Measurements from ENCODE around the gene MDC1.

The MDC1 gene

GRCh38 chr6:30705620-30706019 is 11.5 kb downstream of the MDC1 start:
- no peak for DNase-seq (ENCODE audit: low read depth in 1 of 2, low spot score in 1 of 2)

- DNase-seq (ENCODE audit: low read depth in 1 of 2, low spot score in 1 of 2): no peak
These were observed 13.3 kb downstream of the MDC1 start for GRCh38 chr6:30703821-30704220.

- no peak for DNase-seq (ENCODE audit: low read depth in 1 of 2, low spot score in 1 of 2)
These were observed 14.1 kb downstream of the MDC1 start for GRCh38 chr6:30703011-30703410.

- no peak for DNase-seq (ENCODE audit: low read depth in 1 of 2, low spot score in 1 of 2)
These were observed 16.7 kb downstream of the MDC1 start for GRCh38 chr6:30700340-30700739.

DNA sequence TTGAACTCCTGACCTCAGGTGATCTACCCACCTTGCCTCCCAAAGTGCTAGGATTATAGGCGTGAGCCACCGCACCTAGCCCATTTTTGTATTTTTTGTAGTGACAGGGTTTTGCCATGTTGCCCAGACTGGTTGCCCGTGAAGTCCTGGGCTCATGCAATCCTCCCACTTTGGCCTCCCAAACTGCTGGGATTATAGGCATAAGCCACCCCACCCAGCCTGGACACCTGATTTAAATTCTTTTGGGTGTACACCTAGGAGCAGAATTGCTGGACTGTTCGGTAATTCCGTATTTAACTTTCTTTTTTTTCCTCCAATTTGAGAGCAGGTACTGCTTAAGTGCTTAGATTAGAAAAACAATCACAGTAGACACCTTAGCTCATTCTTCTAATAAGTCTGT is 20.6 kb downstream of the MDC1 start:
- no peak for DNase-seq (ENCODE audit: low read depth in 1 of 2, low spot score in 1 of 2)

GRCh38 chr6:30691208-30691847 is 25.8 kb downstream of the MDC1 start:
- no peak for DNase-seq (ENCODE audit: low read depth in 1 of 2, low spot score in 1 of 2)

- DNase-seq (ENCODE audit: low read depth in 1 of 2, low spot score in 1 of 2): peak; percentile 41 to 68
These were observed 26.5 kb downstream of the MDC1 start, which contains the start of gene NRM for GRCh38 chr6:30690403-30691207. TSS of gene NRM (minus strand) at chr6:30690984. CDS start at chr6:30690974, 10 bp downstream.

DNA sequence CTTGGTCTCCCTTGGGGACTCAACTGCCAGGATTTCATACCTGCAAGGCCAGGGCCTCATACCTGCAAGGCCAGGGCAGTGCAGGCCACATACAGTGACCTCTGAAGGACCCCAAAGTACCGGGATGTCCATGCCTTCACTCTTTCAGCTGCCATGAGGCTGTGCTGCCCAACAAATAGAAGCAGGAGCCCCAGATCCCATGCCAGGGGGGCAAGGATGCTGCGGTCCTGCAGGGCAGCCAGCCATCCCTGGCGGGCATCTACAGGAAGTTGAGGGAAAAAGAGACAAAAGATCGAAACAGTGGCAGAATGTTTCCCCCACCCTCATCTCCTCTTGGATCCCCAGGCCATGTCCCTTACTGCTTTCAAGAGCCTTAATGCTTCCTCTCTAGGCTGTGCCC is 27.1 kb downstream of the MDC1 start:
- DNase-seq (ENCODE audit: low read depth in 1 of 2, low spot score in 1 of 2): no peak

- DNase-seq (ENCODE audit: low read depth in 1 of 2, low spot score in 1 of 2): no peak
These were observed 27.8 kb downstream of the MDC1 start for GRCh38 chr6:30689022-30689865.

GRCh38 chr6:30688569-30688968 is 28.5 kb downstream of the MDC1 start:
- no peak for DNase-seq (ENCODE audit: low read depth in 1 of 2, low spot score in 1 of 2)

- no peak for DNase-seq (ENCODE audit: low read depth in 1 of 2, low spot score in 1 of 2)
These were observed 29.2 kb downstream of the MDC1 start for GRCh38 chr6:30687659-30688431.

- peak; percentile 42 to 66 for DNase-seq (ENCODE audit: low read depth in 1 of 2, low spot score in 1 of 2)
These were observed 30.0 kb downstream of the MDC1 start for GRCh38 chr6:30686908-30687658.

DNA sequence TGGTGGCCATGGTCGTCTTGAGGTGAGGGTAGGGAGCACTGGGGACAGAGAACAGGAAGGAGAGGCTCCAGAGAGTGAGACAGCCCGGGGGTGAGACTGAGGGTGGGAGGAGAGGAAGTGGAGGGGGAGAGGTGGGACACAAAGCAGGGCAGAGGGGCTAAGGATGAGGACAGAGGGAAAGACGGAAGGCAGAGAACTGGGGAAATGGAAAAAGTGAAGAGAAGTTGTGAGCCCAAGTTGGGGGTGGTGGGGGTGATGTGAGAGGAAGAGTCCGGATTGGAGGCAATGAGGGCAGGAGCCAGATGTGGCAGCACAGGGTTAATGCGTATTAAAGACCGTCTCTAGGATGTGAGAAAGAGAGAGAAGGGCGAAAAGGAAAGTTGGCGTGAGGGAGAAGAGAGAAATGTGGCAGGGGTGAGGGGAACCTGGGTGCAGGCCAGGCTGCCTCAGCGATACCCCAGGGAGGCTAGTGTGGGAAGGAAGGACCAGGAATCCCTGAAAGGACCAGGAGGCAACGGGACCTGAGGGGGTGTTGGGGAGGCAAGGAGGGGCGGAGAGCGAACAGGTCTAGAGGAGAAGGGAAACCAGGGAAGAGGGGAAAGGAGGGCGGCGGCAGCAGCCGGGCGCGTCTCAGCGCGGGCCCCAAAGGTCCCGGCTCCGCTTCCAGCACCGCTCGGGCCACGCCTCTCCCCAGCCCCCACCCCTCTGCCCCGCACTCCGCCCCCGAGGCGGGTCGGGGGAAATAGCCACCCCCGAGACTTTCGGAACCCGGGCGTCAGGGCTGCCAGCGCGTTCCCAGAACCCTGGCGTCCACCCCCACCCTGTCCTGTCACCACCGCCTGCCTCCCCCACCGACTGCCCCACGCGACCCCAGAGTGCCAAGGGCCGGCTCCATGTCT is 30.8 kb downstream of the MDC1 start, which contains the start of gene PPP1R18:
Gene PPP1R18, minus strand, starts transcription at position 637 of the 899 bp plus-strand sequence. Its CDS starts 627 bp downstream, at position 10.
- peak; percentile 71 to 75 for DNase-seq (ENCODE audit: low read depth in 1 of 2, low spot score in 1 of 2)

GRCh38 chr6:30685157-30686008 is 31.7 kb downstream of the MDC1 start:
- DNase-seq (ENCODE audit: low read depth in 1 of 2, low spot score in 1 of 2): no peak

GRCh38 chr6:30684386-30685156 is 32.5 kb downstream of the MDC1 start:
- peak in 1 of 2 donors; percentile 30 for DNase-seq (ENCODE audit: low read depth in 1 of 2, low spot score in 1 of 2)

- DNase-seq (ENCODE audit: low read depth in 1 of 2, low spot score in 1 of 2): no peak
These were observed 33.1 kb downstream of the MDC1 start for GRCh38 chr6:30683980-30684338.

GRCh38 chr6:30683183-30683979 is 33.7 kb downstream of the MDC1 start:
- no peak for DNase-seq (ENCODE audit: low read depth in 1 of 2, low spot score in 1 of 2)

Data from activated T-helper 1 cell treated with anti-CD3 and anti-CD28 coated beads, Interleukin-2, amount 50 U/mL, for 16 hours (primary cell).